Neural cell (in vitro differentiated cells): ENCODE measurements around the gene KCNAB1. TPM values are rescaled to one million over a fixed set of nuclear protein-coding genes. Genes with fewer than 3 reads are reported as not detected.

Experiments used
- H2AFZ ChIP-seq: fragments of 200-600, 300-800 bp; sonication (generic), shearing (Covaris generic); 2 replicates; pipeline ENCODE4 v1.6.0; 2014; ENCODE audit warnings: low read depth, mild to moderate bottlenecking, antibody characterized with exemption, low read length, moderate library complexity
- H3F3A ChIP-seq: fragments of 200-600 bp; shearing (Covaris generic); 2 replicates; pipeline ENCODE4 v1.6.1; 2016; ENCODE audit warnings: mild to moderate bottlenecking, moderate library complexity, mixed read lengths, antibody characterized with exemption, low read length; ENCODE audit not compliant: insufficient read depth, poor library complexity, severe bottlenecking
- H3K27ac ChIP-seq: fragments of 200-600, 300-800 bp; sonication (generic), shearing (Covaris generic); 2 replicates; pipeline ENCODE4 v1.5.1; 2014; ENCODE audit warnings: mild to moderate bottlenecking, low read length, moderate library complexity
- H3K27me3 ChIP-seq: fragments of 300-800, 200-600 bp; sonication (generic), shearing (Covaris generic); 2 replicates; pipeline ENCODE4 v1.6.0; 2014; ENCODE audit warnings: mild to moderate bottlenecking, low read depth, low read length, moderate library complexity; ENCODE audit not compliant: insufficient read depth
- H3K36me3 ChIP-seq: fragments of 300-800, 200-600 bp; sonication (generic), shearing (Covaris generic); 2 replicates; pipeline ENCODE4 v1.5.1; 2014; ENCODE audit warnings: mild to moderate bottlenecking, antibody characterized with exemption, low read length, moderate library complexity; ENCODE audit not compliant: insufficient read depth
- H3K4me2 ChIP-seq: fragments of 300-800, 200-600 bp; sonication (generic), shearing (Covaris generic); 2 replicates; pipeline ENCODE4 v1.6.0; 2014; ENCODE audit warnings: mild to moderate bottlenecking, low read length
- H3K4me3 ChIP-seq: fragments of 300-800, 200-600 bp; sonication (generic), shearing (Covaris generic); 2 replicates; pipeline ENCODE4 v1.5.1; 2014; ENCODE audit warnings: mild to moderate bottlenecking, low read length, moderate library complexity
- H3K79me2 ChIP-seq: fragments of 200-600 bp; shearing (Covaris generic); replicated peaks from 2 replicates; pipeline ENCODE4 v1.6.0; 2014; ENCODE audit warnings: mild to moderate bottlenecking, low read length, moderate library complexity; ENCODE audit not compliant: insufficient read depth
- H3K9ac ChIP-seq: fragments of 300-800, 200-600 bp; sonication (generic), shearing (Covaris generic); 2 replicates; pipeline ENCODE4 v1.6.1; 2016; ENCODE audit warnings: mild to moderate bottlenecking, low read length, mixed read lengths
- H3K9me2 ChIP-seq: fragments of 200-600 bp; shearing (Covaris generic); 2 replicates; pipeline ENCODE4 v1.6.1; 2016; ENCODE audit warnings: mild to moderate bottlenecking, low read length, mixed read lengths; ENCODE audit not compliant: insufficient read depth
- H3K9me3 ChIP-seq: fragments of 200-600, 300-800 bp; sonication (generic), shearing (Covaris generic); 2 replicates; pipeline ENCODE4 v1.6.1; 2016; ENCODE audit warnings: mild to moderate bottlenecking, mixed run types, low read length, moderate library complexity, mixed read lengths
- H4K20me1 ChIP-seq: fragments of 200-600 bp; shearing (Covaris generic); 2 replicates; pipeline ENCODE4 v1.6.1; 2016; ENCODE audit warnings: mild to moderate bottlenecking, mixed run types; ENCODE audit not compliant: insufficient read depth
- EP300 ChIP-seq: fragments of 450-650 bp; conservative IDR thresholded peaks from 2 replicates; pipeline ENCODE4 v1.6.1; 2014; ENCODE audit warnings: antibody characterized with exemption, mild to moderate bottlenecking, moderate library complexity; ENCODE audit not compliant: poor library complexity, severe bottlenecking
- EZH2 ChIP-seq: fragments of 200-600, 300-800 bp; shearing (Covaris generic), sonication (generic); IDR thresholded peaks from 2 replicates; pipeline ENCODE4 v1.6.1; 2014; ENCODE audit warnings: antibody characterized with exemption, low read length, borderline replicate concordance, mild to moderate bottlenecking; ENCODE audit not compliant: insufficient read depth, poor library complexity, severe bottlenecking
- MXI1 ChIP-seq: fragments of 450-650 bp; conservative IDR thresholded peaks from 2 replicates; pipeline ENCODE4 v1.6.1; 2014; ENCODE audit warnings: antibody characterized with exemption, mild to moderate bottlenecking; ENCODE audit not compliant: poor library complexity, severe bottlenecking
- POLR2AphosphoS5 ChIP-seq: IDR thresholded peaks from 2 replicates; pipeline ENCODE4 v1.6.1; 2012
- RAD21 ChIP-seq: fragments of 450-650 bp; conservative IDR thresholded peaks from 2 replicates; pipeline ENCODE4 v1.6.1; 2014; ENCODE audit warnings: antibody characterized with exemption, mild to moderate bottlenecking, moderate library complexity
- SMC3 ChIP-seq: fragments of 450-650 bp; conservative IDR thresholded peaks from 2 replicates; pipeline ENCODE4 v1.6.1; 2014; ENCODE audit warnings: antibody characterized with exemption, mild to moderate bottlenecking, moderate library complexity; ENCODE audit not compliant: poor library complexity
- TAF1 ChIP-seq: IDR thresholded peaks from 2 replicates; pipeline ENCODE4 v1.6.1; 2012; ENCODE audit warnings: low read depth
- polyA plus RNA-seq: library from polyadenylated mRNA; depleted of rRNA; stranded (reverse); fragments of >200 nt; gene quantifications from 2 replicates; pipeline ENCODE4 v1.2.3, GENCODE V29; 2014
- TF ChIP-seq, protein P1 (sequence below): fragments of 450-650 bp; IDR thresholded peaks from 2 replicates; pipeline ENCODE4 v1.5.1; 2014; ENCODE audit warnings: antibody characterized with exemption, mild to moderate bottlenecking, moderate library complexity; ENCODE audit not compliant: poor library complexity, severe bottlenecking
- TF ChIP-seq, protein P2 (sequence below): IDR thresholded peaks from 2 replicates; pipeline ENCODE4 v1.6.1; 2012; ENCODE audit warnings: borderline replicate concordance

KCNAB1 gene
- polyA plus RNA-seq, 1 donor from 2014 or later: 14.9 TPM

DNA sequence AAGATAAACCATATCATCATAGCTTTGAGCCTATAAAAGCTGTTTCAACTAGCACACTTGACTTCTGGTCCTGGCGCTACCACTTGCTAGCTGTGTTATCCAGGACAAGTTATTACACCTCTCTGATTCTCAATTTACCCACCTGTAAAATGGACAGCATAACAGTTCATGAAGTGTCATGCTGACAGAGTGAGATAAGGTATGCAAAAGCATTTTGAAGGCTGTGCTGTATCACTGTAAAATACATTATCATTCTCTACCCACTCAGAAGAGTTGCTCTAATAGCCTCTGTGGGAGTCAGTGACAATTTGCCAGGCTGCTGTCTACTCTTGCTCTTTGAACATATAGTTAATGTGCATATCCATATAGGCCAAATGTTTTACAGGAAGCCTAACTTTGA is 341.5 kb downstream of the KCNAB1 start:
- no peak overlapping the region for H3K4me3 ChIP-seq
- peaks cover 15% of the 10 kb centered on the region for H3K27me3 ChIP-seq
- no peaks in the 10 kb centered on the region for H3K9me3 ChIP-seq
- TF ChIP-seq SMC3 (no peak), EP300 (no peak), POLR2AphosphoS5 (no peak)
- TF ChIP-seq, protein P1, sequence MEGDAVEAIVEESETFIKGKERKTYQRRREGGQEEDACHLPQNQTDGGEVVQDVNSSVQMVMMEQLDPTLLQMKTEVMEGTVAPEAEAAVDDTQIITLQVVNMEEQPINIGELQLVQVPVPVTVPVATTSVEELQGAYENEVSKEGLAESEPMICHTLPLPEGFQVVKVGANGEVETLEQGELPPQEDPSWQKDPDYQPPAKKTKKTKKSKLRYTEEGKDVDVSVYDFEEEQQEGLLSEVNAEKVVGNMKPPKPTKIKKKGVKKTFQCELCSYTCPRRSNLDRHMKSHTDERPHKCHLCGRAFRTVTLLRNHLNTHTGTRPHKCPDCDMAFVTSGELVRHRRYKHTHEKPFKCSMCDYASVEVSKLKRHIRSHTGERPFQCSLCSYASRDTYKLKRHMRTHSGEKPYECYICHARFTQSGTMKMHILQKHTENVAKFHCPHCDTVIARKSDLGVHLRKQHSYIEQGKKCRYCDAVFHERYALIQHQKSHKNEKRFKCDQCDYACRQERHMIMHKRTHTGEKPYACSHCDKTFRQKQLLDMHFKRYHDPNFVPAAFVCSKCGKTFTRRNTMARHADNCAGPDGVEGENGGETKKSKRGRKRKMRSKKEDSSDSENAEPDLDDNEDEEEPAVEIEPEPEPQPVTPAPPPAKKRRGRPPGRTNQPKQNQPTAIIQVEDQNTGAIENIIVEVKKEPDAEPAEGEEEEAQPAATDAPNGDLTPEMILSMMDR: no peak
- TF ChIP-seq, protein P2, sequence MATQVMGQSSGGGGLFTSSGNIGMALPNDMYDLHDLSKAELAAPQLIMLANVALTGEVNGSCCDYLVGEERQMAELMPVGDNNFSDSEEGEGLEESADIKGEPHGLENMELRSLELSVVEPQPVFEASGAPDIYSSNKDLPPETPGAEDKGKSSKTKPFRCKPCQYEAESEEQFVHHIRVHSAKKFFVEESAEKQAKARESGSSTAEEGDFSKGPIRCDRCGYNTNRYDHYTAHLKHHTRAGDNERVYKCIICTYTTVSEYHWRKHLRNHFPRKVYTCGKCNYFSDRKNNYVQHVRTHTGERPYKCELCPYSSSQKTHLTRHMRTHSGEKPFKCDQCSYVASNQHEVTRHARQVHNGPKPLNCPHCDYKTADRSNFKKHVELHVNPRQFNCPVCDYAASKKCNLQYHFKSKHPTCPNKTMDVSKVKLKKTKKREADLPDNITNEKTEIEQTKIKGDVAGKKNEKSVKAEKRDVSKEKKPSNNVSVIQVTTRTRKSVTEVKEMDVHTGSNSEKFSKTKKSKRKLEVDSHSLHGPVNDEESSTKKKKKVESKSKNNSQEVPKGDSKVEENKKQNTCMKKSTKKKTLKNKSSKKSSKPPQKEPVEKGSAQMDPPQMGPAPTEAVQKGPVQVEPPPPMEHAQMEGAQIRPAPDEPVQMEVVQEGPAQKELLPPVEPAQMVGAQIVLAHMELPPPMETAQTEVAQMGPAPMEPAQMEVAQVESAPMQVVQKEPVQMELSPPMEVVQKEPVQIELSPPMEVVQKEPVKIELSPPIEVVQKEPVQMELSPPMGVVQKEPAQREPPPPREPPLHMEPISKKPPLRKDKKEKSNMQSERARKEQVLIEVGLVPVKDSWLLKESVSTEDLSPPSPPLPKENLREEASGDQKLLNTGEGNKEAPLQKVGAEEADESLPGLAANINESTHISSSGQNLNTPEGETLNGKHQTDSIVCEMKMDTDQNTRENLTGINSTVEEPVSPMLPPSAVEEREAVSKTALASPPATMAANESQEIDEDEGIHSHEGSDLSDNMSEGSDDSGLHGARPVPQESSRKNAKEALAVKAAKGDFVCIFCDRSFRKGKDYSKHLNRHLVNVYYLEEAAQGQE: no peak
- no peak overlapping the region for H3K4me2 ChIP-seq
- H3K36me3 ChIP-seq: no peaks in the 10 kb centered on the region
- no peaks in the 10 kb centered on the region for H3F3A ChIP-seq
- H2AFZ ChIP-seq: no peak overlapping the region
- no peaks in the 10 kb centered on the region for H4K20me1 ChIP-seq
- H3K9ac ChIP-seq: no peak overlapping the region
- H3K9me2 ChIP-seq: no peaks in the 10 kb centered on the region
- H3K27ac ChIP-seq: no peak overlapping the region
- H3K79me2 ChIP-seq: no peaks in the 10 kb centered on the region

DNA sequence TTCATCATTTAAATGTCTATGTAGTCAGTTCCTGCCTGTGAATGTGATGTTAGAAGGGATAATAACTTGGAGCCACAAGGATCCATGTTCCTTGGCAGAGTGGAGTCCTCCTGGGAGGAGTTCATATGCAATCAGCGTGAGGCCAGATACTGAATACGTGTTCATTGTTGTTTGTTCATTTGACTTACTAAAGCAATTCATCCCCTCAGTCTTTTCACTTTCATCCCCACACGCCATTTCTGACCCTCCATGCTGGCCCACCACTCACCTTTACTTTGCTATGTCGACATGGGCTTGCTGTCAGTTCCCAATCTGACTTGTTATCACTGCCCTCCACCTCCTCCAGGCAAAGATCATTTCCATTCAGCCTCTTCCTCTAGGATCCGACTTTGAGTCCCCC is 342.7 kb downstream of the KCNAB1 start:
- TF ChIP-seq POLR2AphosphoS5 (no peak), RAD21 (no peak), EZH2 (no peak), EP300 (no peak), MXI1 (no peak), SMC3 (no peak), TAF1 (no peak)
- TF ChIP-seq, protein P1: no peak
- TF ChIP-seq, protein P2: no peak
- Histone ChIP-seq H3K27me3 (peaks cover 11% of the 10 kb centered on the region), H3K9ac (no peak overlapping the region), H3K9me3 (no peaks in the 10 kb centered on the region), H4K20me1 (no peaks in the 10 kb centered on the region), H2AFZ (no peak overlapping the region), H3K4me3 (no peak overlapping the region), H3K4me2 (no peak overlapping the region), H3K36me3 (no peaks in the 10 kb centered on the region), H3F3A (no peaks in the 10 kb centered on the region), H3K79me2 (no peaks in the 10 kb centered on the region), H3K9me2 (no peaks in the 10 kb centered on the region), H3K27ac (no peak overlapping the region)
